ENCODE results near the gene PARD6G.

DNA sequence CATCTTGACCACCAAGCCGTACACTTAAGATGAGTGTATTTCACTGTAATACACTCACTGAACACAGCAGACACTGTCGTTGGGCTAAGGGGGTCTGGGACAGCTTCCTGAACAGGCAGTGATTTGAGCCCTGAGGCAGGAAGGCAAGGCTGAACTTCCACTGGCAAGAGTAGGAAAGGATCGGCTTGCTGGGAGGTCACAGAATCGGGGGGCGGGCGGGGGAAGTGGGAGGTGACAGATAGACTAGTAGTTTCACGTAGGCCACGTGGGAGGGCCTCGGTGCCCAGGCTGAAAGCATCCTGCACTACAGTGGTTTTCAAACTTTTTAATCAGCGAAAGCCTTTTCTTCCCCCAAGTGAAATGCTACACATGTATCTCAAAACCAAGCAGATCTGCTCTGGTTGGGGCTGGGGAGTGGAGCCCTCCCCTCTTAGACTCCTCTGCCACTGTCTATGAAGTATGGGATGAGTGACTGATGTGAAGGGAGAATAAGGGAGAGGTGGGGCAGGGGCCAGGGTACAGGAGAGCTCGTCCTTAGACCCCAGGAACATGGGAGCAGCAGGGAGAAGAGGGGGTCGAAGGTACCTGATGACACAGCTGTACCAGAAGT lies 8.6 kb downstream of the PARD6G start:
- TF ChIP-seq, protein P1, sequence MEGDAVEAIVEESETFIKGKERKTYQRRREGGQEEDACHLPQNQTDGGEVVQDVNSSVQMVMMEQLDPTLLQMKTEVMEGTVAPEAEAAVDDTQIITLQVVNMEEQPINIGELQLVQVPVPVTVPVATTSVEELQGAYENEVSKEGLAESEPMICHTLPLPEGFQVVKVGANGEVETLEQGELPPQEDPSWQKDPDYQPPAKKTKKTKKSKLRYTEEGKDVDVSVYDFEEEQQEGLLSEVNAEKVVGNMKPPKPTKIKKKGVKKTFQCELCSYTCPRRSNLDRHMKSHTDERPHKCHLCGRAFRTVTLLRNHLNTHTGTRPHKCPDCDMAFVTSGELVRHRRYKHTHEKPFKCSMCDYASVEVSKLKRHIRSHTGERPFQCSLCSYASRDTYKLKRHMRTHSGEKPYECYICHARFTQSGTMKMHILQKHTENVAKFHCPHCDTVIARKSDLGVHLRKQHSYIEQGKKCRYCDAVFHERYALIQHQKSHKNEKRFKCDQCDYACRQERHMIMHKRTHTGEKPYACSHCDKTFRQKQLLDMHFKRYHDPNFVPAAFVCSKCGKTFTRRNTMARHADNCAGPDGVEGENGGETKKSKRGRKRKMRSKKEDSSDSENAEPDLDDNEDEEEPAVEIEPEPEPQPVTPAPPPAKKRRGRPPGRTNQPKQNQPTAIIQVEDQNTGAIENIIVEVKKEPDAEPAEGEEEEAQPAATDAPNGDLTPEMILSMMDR (IDR thresholded peaks at IDR 0.05), result no peak
- TF ChIP-seq POLR2A (IDR thresholded peaks at IDR 0.05), result no peak

Data from thyroid gland (tissue), 4 donors.